ENCODE data around the gene CDH13. TPM values are rescaled to one million over a fixed set of nuclear protein-coding genes. Genes with fewer than 3 reads are reported as not detected.

The CDH13 gene
- total and polyA plus RNA-seq, 9 of the 15 experiments (the other 6 are each of a cell fraction or from before 2014, with no cell fraction given), result 0.03 TPM; not detected in 8

DNA sequence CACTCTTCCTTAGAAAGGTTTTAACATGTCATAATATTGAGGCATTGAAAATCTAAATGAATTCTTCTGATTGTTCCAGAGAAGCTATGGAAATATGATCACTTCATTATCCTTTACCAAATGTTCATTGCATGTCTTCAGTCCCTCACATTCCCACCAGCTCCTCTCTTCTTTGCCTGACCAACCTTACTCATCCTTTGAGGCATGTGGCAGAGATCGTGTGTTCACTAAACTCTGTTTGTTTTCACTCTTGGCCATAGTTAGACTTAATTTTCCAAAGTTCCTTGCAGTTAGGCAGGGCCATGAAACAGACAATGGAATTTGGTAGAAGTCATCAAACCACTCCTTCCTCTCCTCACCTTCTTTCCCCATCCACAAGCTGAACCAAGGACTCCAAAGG is 914.5 kb downstream of the CDH13 start:
- no peaks in the 10 kb centered on the region; a peak in 1 of 5 replicates for H3K27me3 ChIP-seq (ENCODE audit: control insufficient read depth in 2 of 2, insufficient read depth in 2 of 2, low read length in 2 of 2)
- no peaks in the 10 kb centered on the region for H3K4me1 ChIP-seq (replicated peaks in 1 of 2; ENCODE audit: control insufficient read depth in 2 of 2, insufficient read depth in 2 of 2, low read length in 2 of 2)
- TF ChIP-seq, protein P1, sequence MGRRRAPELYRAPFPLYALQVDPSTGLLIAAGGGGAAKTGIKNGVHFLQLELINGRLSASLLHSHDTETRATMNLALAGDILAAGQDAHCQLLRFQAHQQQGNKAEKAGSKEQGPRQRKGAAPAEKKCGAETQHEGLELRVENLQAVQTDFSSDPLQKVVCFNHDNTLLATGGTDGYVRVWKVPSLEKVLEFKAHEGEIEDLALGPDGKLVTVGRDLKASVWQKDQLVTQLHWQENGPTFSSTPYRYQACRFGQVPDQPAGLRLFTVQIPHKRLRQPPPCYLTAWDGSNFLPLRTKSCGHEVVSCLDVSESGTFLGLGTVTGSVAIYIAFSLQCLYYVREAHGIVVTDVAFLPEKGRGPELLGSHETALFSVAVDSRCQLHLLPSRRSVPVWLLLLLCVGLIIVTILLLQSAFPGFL (CRISPR knock-in tag; IDR thresholded peaks at IDR 0.05), result no peak
- no peak for TF ChIP-seq POLR2B (IDR thresholded peaks at IDR 0.05; ENCODE audit: low read depth, partially characterized antibody)
- no peak for TF ChIP-seq MEF2A (IDR thresholded peaks at IDR 0.05; ENCODE audit: control insufficient read depth, low read depth, low read length)
- TF ChIP-seq, protein P2, sequence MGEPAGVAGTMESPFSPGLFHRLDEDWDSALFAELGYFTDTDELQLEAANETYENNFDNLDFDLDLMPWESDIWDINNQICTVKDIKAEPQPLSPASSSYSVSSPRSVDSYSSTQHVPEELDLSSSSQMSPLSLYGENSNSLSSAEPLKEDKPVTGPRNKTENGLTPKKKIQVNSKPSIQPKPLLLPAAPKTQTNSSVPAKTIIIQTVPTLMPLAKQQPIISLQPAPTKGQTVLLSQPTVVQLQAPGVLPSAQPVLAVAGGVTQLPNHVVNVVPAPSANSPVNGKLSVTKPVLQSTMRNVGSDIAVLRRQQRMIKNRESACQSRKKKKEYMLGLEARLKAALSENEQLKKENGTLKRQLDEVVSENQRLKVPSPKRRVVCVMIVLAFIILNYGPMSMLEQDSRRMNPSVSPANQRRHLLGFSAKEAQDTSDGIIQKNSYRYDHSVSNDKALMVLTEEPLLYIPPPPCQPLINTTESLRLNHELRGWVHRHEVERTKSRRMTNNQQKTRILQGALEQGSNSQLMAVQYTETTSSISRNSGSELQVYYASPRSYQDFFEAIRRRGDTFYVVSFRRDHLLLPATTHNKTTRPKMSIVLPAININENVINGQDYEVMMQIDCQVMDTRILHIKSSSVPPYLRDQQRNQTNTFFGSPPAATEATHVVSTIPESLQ (CRISPR knock-in tag; IDR thresholded peaks at IDR 0.05), result no peak
- TF ChIP-seq SMC3 (conservative IDR thresholded peaks at IDR 0.05; ENCODE audit: insufficient read depth, low read depth, low read length), result no peak
- TF ChIP-seq ZNF121 (CRISPR knock-in tag; conservative IDR thresholded peaks at IDR 0.05), result no peak
- TF ChIP-seq, protein P3, sequence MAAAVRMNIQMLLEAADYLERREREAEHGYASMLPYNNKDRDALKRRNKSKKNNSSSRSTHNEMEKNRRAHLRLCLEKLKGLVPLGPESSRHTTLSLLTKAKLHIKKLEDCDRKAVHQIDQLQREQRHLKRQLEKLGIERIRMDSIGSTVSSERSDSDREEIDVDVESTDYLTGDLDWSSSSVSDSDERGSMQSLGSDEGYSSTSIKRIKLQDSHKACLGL (CRISPR knock-in tag; IDR thresholded peaks at IDR 0.05; ENCODE audit: borderline replicate concordance, poor library complexity, severe bottlenecking), result no peak
- TF ChIP-seq, protein P4, sequence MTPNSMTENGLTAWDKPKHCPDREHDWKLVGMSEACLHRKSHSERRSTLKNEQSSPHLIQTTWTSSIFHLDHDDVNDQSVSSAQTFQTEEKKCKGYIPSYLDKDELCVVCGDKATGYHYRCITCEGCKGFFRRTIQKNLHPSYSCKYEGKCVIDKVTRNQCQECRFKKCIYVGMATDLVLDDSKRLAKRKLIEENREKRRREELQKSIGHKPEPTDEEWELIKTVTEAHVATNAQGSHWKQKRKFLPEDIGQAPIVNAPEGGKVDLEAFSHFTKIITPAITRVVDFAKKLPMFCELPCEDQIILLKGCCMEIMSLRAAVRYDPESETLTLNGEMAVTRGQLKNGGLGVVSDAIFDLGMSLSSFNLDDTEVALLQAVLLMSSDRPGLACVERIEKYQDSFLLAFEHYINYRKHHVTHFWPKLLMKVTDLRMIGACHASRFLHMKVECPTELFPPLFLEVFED (CRISPR knock-in tag; conservative IDR thresholded peaks at IDR 0.05), result no peak
- no peak for TF ChIP-seq SIRT6 (IDR thresholded peaks at IDR 0.05; ENCODE audit: low read depth, low read length)
- no peaks in the 10 kb centered on the region for H4K20me1 ChIP-seq (replicated peaks; ENCODE audit: control insufficient read depth, insufficient read depth, low read length)
- H3K79me2 ChIP-seq (ENCODE audit: control insufficient read depth, insufficient read depth, low read length), result no peaks in the 10 kb centered on the region
- H3K4me2 ChIP-seq (ENCODE audit: insufficient read depth, low read length), result no peak overlapping the region
- in situ Hi-C loops (cut with MboI), result no loop called here
- FAIRE-seq (no peak), DNase-seq (ENCODE audit: extremely low read depth in 1 of 4, low spot score in 3 of 4) (no peak), ATAC-seq (no peak)
- ChIA-PET CTCF (ENCODE audit: low intra/inter-chr PET ratio) (no interaction called here), POLR2A (no interaction called here)
- no peaks in the 10 kb centered on the region for H3K9me1 ChIP-seq (ENCODE audit: control insufficient read depth, insufficient read depth, low read length)
- no peaks in the 10 kb centered on the region for H3K9me3 ChIP-seq (replicated peaks; ENCODE audit: control insufficient read depth, insufficient read depth, low read depth, low read length)
- H2AFZ ChIP-seq (ENCODE audit: low read depth, low read length), result no peak overlapping the region
- H3K36me3 ChIP-seq (ENCODE audit: control insufficient read depth, insufficient read depth, low read length), result no peaks in the 10 kb centered on the region
- intact Hi-C loops (cut with micrococcal nuclease), result no loop called here
- no peak overlapping the region for H3K9ac ChIP-seq (ENCODE audit: insufficient read depth in 1 of 2, low read depth in 2 of 2, low read length in 2 of 2)
- H3K4me3 ChIP-seq, result no peak overlapping the region
- no TSS peak for BruUV-seq (replicated peaks)
- H3K27ac ChIP-seq (ENCODE audit: extremely low read depth, low read depth, low read length), result no peak overlapping the region
- 0% methylated on average over 1 of the region's 1 CpG for WGBS (ENCODE audit: insufficient coverage, low coverage, missing lambda C conversion rate)

Measured in K562 (cell line).